Astrocyte (in vitro differentiated cells and primary cell): Measurements from ENCODE around the gene HINT2. TPM values are rescaled to one million over a fixed set of nuclear protein-coding genes. Genes with fewer than 3 reads are reported as not detected.

ENCODE experiments used
- DNase-seq: peaks from one replicate; pipeline ENCODE4 v3.0.0-alpha.2; 2010; ENCODE audit warnings: low read depth
- FAIRE-seq: peaks from 2 replicates; lab custom pipeline; 2011; peaks lifted over from hg19 to GRCh38; lab: Jason Lieb, UNC
- H2AFZ ChIP-seq: 2 replicates; pipeline ENCODE4 v1.6.0; 2012; ENCODE audit warnings: low read depth, low read length, inconsistent platforms
- H3K27ac ChIP-seq: 2 replicates; pipeline ENCODE4 v1.5.1; 2011; ENCODE audit warnings: low read depth, low read length, inconsistent platforms
- H3K27me3 ChIP-seq: 2 replicates; pipeline ENCODE4 v1.6.0; 2011; ENCODE audit warnings: low read length, inconsistent platforms; ENCODE audit not compliant: insufficient read depth
- H3K36me3 ChIP-seq: 2 replicates; pipeline ENCODE4 v1.5.1; 2011; ENCODE audit warnings: low read length, inconsistent platforms; ENCODE audit not compliant: insufficient read depth
- H3K4me1 ChIP-seq: 2 replicates; pipeline ENCODE4 v1.5.1; 2011; ENCODE audit warnings: low read length, inconsistent platforms; ENCODE audit not compliant: insufficient read depth
- H3K4me2 ChIP-seq: 2 replicates; pipeline ENCODE4 v1.6.0; 2012; ENCODE audit warnings: low read length, inconsistent platforms
- H3K4me3 ChIP-seq: 2 replicates; pipeline ENCODE4 v1.5.1; 2011; ENCODE audit warnings: low read depth, mild to moderate bottlenecking, low read length, inconsistent platforms; ENCODE audit not compliant: insufficient read depth
- H3K79me2 ChIP-seq: 2 replicates; pipeline ENCODE4 v1.6.0; 2012; ENCODE audit warnings: mild to moderate bottlenecking, low read length, inconsistent platforms; ENCODE audit not compliant: insufficient read depth
- H3K9ac ChIP-seq: 2 replicates; pipeline ENCODE4 v1.6.0; 2012; ENCODE audit warnings: mild to moderate bottlenecking, low read length, inconsistent platforms
- H3K9me3 ChIP-seq: 2 replicates; pipeline ENCODE4 v1.5.1; 2012; ENCODE audit warnings: low read depth, mild to moderate bottlenecking, low read length, inconsistent platforms; ENCODE audit not compliant: insufficient read depth
- H4K20me1 ChIP-seq: 2 replicates; pipeline ENCODE4 v1.6.0; 2012; ENCODE audit warnings: low read length, inconsistent platforms; ENCODE audit not compliant: insufficient read depth
- H3K27ac Mint-ChIP-seq: one replicate; pipeline ENCODE4 v1.8.0; 2021; ENCODE audit warnings: mild to moderate bottlenecking, mixed read lengths; ENCODE audit not compliant: unreplicated experiment
- H3K27me3 Mint-ChIP-seq: one replicate; pipeline ENCODE4 v1.8.0; 2021; ENCODE audit warnings: low read depth, mixed read lengths; ENCODE audit not compliant: unreplicated experiment
- H3K36me3 Mint-ChIP-seq: one replicate; pipeline ENCODE4 v1.8.0; 2021; ENCODE audit warnings: low read depth, mixed read lengths; ENCODE audit not compliant: unreplicated experiment
- H3K4me1 Mint-ChIP-seq: one replicate; pipeline ENCODE4 v1.8.0; 2021; ENCODE audit warnings: low read depth, mixed read lengths; ENCODE audit not compliant: unreplicated experiment
- H3K4me3 Mint-ChIP-seq: one replicate; pipeline ENCODE4 v1.8.0; 2021; ENCODE audit warnings: mild to moderate bottlenecking, moderate library complexity, mixed read lengths; ENCODE audit not compliant: unreplicated experiment
- H3K9me3 Mint-ChIP-seq: one replicate; pipeline ENCODE4 v1.8.0; 2021; ENCODE audit warnings: mild to moderate bottlenecking, mixed read lengths; ENCODE audit not compliant: unreplicated experiment
- CTCF ChIP-seq: IDR thresholded peaks from 2 replicates; pipeline ENCODE4 v1.5.1; 2011; ENCODE audit warnings: low read depth, mild to moderate bottlenecking, inconsistent platforms, low read length, moderate library complexity; ENCODE audit not compliant: insufficient read depth
- EZH2 ChIP-seq: IDR thresholded peaks from 2 replicates; pipeline ENCODE4 v1.6.1; 2012; ENCODE audit warnings: mild to moderate bottlenecking, low read length, inconsistent platforms; ENCODE audit not compliant: insufficient read depth
- total RNA-seq: library from RNA; stranded (reverse); gene quantifications from 2 replicates; pipeline ENCODE4 v1.2.1, GENCODE V29; 2021

HINT2 gene
- total RNA-seq, 1 donor from 2014 or later = 22.8 TPM

GRCh38 chr9:35861161-35861897 is 46.5 kb upstream of the HINT2 start:
- no peak for FAIRE-seq
- Histone ChIP-seq H3K4me1 (no peaks in the 10 kb centered on the region), H3K4me2 (no peak overlapping the region), H3K27ac (no peak overlapping the region), H2AFZ (no peak overlapping the region), H3K27me3 (peaks cover 22% of the 10 kb centered on the region), H3K9ac (no peak overlapping the region), H3K36me3 (no peaks in the 10 kb centered on the region), H3K79me2 (no peaks in the 10 kb centered on the region), H3K9me3 (no peaks in the 10 kb centered on the region), H4K20me1 (no peaks in the 10 kb centered on the region), H3K4me3 (no peak overlapping the region)
- TF ChIP-seq EZH2 (no peak), CTCF (no peak)
- peaks cover 2% of the 10 kb centered on the region for H3K36me3 Mint-ChIP-seq
- peak overlapping the region; percentile 38 for H3K27ac Mint-ChIP-seq
- no peak overlapping the region for H3K4me3 Mint-ChIP-seq
- H3K9me3 Mint-ChIP-seq = no peaks in the 10 kb centered on the region
- H3K4me1 Mint-ChIP-seq = no peaks in the 10 kb centered on the region
- DNase-seq = no peak
- peaks cover 65% of the 10 kb centered on the region for H3K27me3 Mint-ChIP-seq

- DNase-seq (no peak), FAIRE-seq (no peak)
- TF ChIP-seq EZH2 (no peak), CTCF (no peak)
- no peak overlapping the region for H3K4me3 ChIP-seq
- H3K4me1 ChIP-seq = no peaks in the 10 kb centered on the region
- no peak overlapping the region for H2AFZ ChIP-seq
- H3K9ac ChIP-seq = no peak overlapping the region
- H3K4me1 Mint-ChIP-seq = no peaks in the 10 kb centered on the region
- no peaks in the 10 kb centered on the region for H3K9me3 Mint-ChIP-seq
- no peaks in the 10 kb centered on the region for H3K79me2 ChIP-seq
- no peak overlapping the region for H3K27ac ChIP-seq
- H3K27me3 Mint-ChIP-seq = peaks cover 78% of the 10 kb centered on the region
- peaks cover 8% of the 10 kb centered on the region for H3K36me3 Mint-ChIP-seq
- H3K27me3 ChIP-seq = peaks cover 22% of the 10 kb centered on the region
- no peaks in the 10 kb centered on the region for H3K36me3 ChIP-seq
- H3K4me2 ChIP-seq = no peak overlapping the region
- H3K27ac Mint-ChIP-seq = no peak overlapping the region
- no peaks in the 10 kb centered on the region for H3K9me3 ChIP-seq
- H4K20me1 ChIP-seq = no peaks in the 10 kb centered on the region
- H3K4me3 Mint-ChIP-seq = no peak overlapping the region
These were observed 45.1 kb upstream of the HINT2 start for GRCh38 chr9:35859990-35860339.

GRCh38 chr9:35859310-35859989 is 44.6 kb upstream of the HINT2 start:
- DNase-seq = no peak
- Mint-ChIP-seq H3K4me1 (no peaks in the 10 kb centered on the region), H3K4me3 (no peak overlapping the region), H3K27ac (peak overlapping the region; percentile 11), H3K27me3 (peaks cover 78% of the 10 kb centered on the region), H3K36me3 (peaks cover 8% of the 10 kb centered on the region), H3K9me3 (peaks cover 1% of the 10 kb centered on the region)
- Histone ChIP-seq H3K36me3 (no peaks in the 10 kb centered on the region), H3K9ac (no peak overlapping the region), H3K9me3 (no peaks in the 10 kb centered on the region), H3K79me2 (no peaks in the 10 kb centered on the region), H3K27me3 (peaks cover 22% of the 10 kb centered on the region), H4K20me1 (no peaks in the 10 kb centered on the region), H2AFZ (no peak overlapping the region), H3K4me1 (no peaks in the 10 kb centered on the region), H3K4me3 (no peak overlapping the region), H3K4me2 (no peak overlapping the region), H3K27ac (no peak overlapping the region)
- TF ChIP-seq CTCF (no peak), EZH2 (no peak)
- FAIRE-seq = no peak
